CD14-positive monocyte (primary cell): ENCODE measurements around the gene GOSR2. TPM values are rescaled to one million over a fixed set of nuclear protein-coding genes. Genes with fewer than 3 reads are reported as not detected.
A peak's percentile ranks its signal among the peaks of the same experiment; 100 is the strongest.

Source experiments
- DNase-seq, 3 donors: peaks; one replicate each; pipeline ENCODE4 v3.0.0-alpha.2; 2011 to 2022
- H2AFZ ChIP-seq: 2 replicates; pipeline ENCODE4 v1.6.0; 2012; ENCODE audit warnings: mild to moderate bottlenecking, low read depth, low read length, inconsistent platforms; ENCODE audit not compliant: insufficient read depth, poor library complexity, severe bottlenecking
- H3K27ac ChIP-seq, 2 donors: 1 replicate in 1 of 2; 2 replicates in 1 of 2; pipeline ENCODE4 v1.5.1; 2012 to 2013; ENCODE audit warnings: low read length in 2 of 2, control low read depth in 1 of 2, inconsistent platforms in 1 of 2, low read depth in 1 of 2, mild to moderate bottlenecking in 1 of 2
- H3K27me3 ChIP-seq, 2 donors: one replicate each; pipeline versions ENCODE4 v1.6.0 to v1.6.1; 2011 to 2013; ENCODE audit warnings: low read length in 2 of 2; ENCODE audit not compliant: control insufficient read depth in 2 of 2, insufficient read depth in 2 of 2
- H3K36me3 ChIP-seq, 2 donors: replicated peaks in 1 of 2; 1 replicate in 1 of 2; 2 replicates in 1 of 2; pipeline versions ENCODE4 v1.5.1 to v1.6.1; 2012 to 2013; ENCODE audit warnings: low read length in 2 of 2, control low read depth in 1 of 2, inconsistent platforms in 1 of 2, mild to moderate bottlenecking in 1 of 2; ENCODE audit not compliant: insufficient read depth in 2 of 2, control insufficient read depth in 1 of 2
- H3K4me1 ChIP-seq, 2 donors: 1 replicate in 1 of 2; 2 replicates in 1 of 2; pipeline versions ENCODE4 v1.5.1 to v1.6.1; 2012 to 2013; ENCODE audit warnings: low read length in 2 of 2, control low read depth in 1 of 2, inconsistent platforms in 1 of 2, mild to moderate bottlenecking in 1 of 2, moderate library complexity in 1 of 2; ENCODE audit not compliant: insufficient read depth in 2 of 2, control insufficient read depth in 1 of 2
- H3K4me2 ChIP-seq: replicated peaks from 2 replicates; pipeline ENCODE3; 2012; ENCODE audit warnings: low read length, moderate library complexity, mild to moderate bottlenecking; ENCODE audit not compliant: poor library complexity, severe bottlenecking; ENCODE audit errors: extremely low read depth
- H3K4me3 ChIP-seq, 3 experiments: fragments of 200-600 bp in 1 of 3; sonication (generic) in 1 of 3; replicated peaks in 1 of 3; 1 replicate in 2 of 3; 2 replicates in 1 of 3; pipeline ENCODE4 v1.5.1; 2011 to 2013; ENCODE audit warnings: low read length in 3 of 3, mild to moderate bottlenecking in 3 of 3, control low read depth in 2 of 3, low read depth in 2 of 3, inconsistent platforms in 1 of 3, moderate library complexity in 1 of 3
- H3K79me2 ChIP-seq: 2 replicates; pipeline ENCODE4 v1.6.0; 2012; ENCODE audit warnings: mild to moderate bottlenecking, control low read depth, inconsistent platforms, low read length, moderate library complexity; ENCODE audit not compliant: insufficient read depth
- H3K9ac ChIP-seq: 2 replicates; pipeline ENCODE4 v1.6.0; 2017; ENCODE audit warnings: low read length, mild to moderate bottlenecking; ENCODE audit not compliant: insufficient read depth, poor library complexity, severe bottlenecking
- H3K9me3 ChIP-seq, 2 donors: replicated peaks in 1 of 2; 1 replicate in 1 of 2; 2 replicates in 1 of 2; pipeline versions ENCODE4 v1.5.1 to v1.6.1; 2012 to 2013; ENCODE audit warnings: low read length in 2 of 2, control low read depth in 1 of 2; ENCODE audit not compliant: control insufficient read depth in 1 of 2, insufficient read depth in 1 of 2
- H4K20me1 ChIP-seq: 2 replicates; pipeline ENCODE4 v1.6.0; 2012; ENCODE audit warnings: mild to moderate bottlenecking, low read length, control low read depth, moderate library complexity; ENCODE audit not compliant: insufficient read depth
- H3K27ac Mint-ChIP-seq, 7 donors: one replicate each; pipeline ENCODE4 v1.8.0; 2020; ENCODE audit warnings: mild to moderate bottlenecking in 7 of 7, mixed read lengths in 7 of 7, moderate library complexity in 6 of 7, inconsistent platforms in 2 of 7
- H3K27me3 Mint-ChIP-seq, 3 donors: one replicate each; pipeline ENCODE4 v1.8.0; 2021 to 2022; ENCODE audit warnings: low read depth in 3 of 3, mild to moderate bottlenecking in 3 of 3, mixed read lengths in 3 of 3, moderate library complexity in 3 of 3, inconsistent platforms in 1 of 3
- H3K36me3 Mint-ChIP-seq, 2 donors: one replicate each; pipeline ENCODE4 v1.8.0; 2020; ENCODE audit warnings: mixed read lengths in 2 of 2, inconsistent platforms in 1 of 2, mild to moderate bottlenecking in 1 of 2
- H3K4me1 Mint-ChIP-seq: one replicate; pipeline ENCODE4 v1.8.0; 2020; ENCODE audit warnings: mild to moderate bottlenecking, mixed read lengths
- H3K4me3 Mint-ChIP-seq, 2 donors: one replicate each; pipeline ENCODE4 v1.8.0; 2020; ENCODE audit warnings: mild to moderate bottlenecking in 2 of 2, mixed read lengths in 2 of 2, moderate library complexity in 1 of 2
- H3K9me3 Mint-ChIP-seq, 7 donors: one replicate each; pipeline ENCODE4 v1.8.0; 2020 to 2022; ENCODE audit warnings: mixed read lengths in 7 of 7, mild to moderate bottlenecking in 6 of 7, moderate library complexity in 6 of 7, inconsistent platforms in 2 of 7
- CTCF ChIP-seq: fragments of 200-600 bp; IDR thresholded peaks from one replicate; pipeline ENCODE4 v1.8.0; 2022; ENCODE audit warnings: antibody characterized with exemption, mild to moderate bottlenecking
- WGBS: methylation state at CpG from one replicate; pipeline ENCODE4 v1.1.5; 2013; ENCODE audit warnings: missing lambda C conversion rate; ENCODE audit not compliant: insufficient coverage; 5-methylcytosine and 5-hydroxymethylcytosine counted together
- intact Hi-C, 2 donors: fragments of 100-400 bp; cut with micrococcal nuclease; formaldehyde crosslinking; loops; one replicate each; pipeline versions ENCODE4 v1.15.0 to v1.15.1; 2023
- polyA plus RNA-seq, 3 donors: library from polyadenylated mRNA; depleted of rRNA in 1 of 3; unstranded in 2 of 3; stranded (reverse) in 1 of 3; fragments of 300-500 nt in 2 of 3; fragments of >200 nt in 1 of 3; fragmentation: Illumina TruSeq in 2 of 3; gene quantifications; 1 replicate in 2 of 3; 2 replicates in 1 of 3; pipeline ENCODE4 v1.2.3, GENCODE V29; 2012 to 2021

GOSR2 gene
- polyA plus RNA-seq, 3 donors, result 25.2 to 31.1 (median 27.7) TPM

- Mint-ChIP-seq H3K36me3 (no peaks in the 10 kb centered on the region), H3K9me3 (peaks cover 0 to 4% (median 0%) of the 10 kb centered on the region in 7 donors), H3K4me3 (no peak overlapping the region), H3K27me3 (peaks cover 13 to 20% (median 14%) of the 10 kb centered on the region in 3 donors), H3K4me1 (peaks cover 16% of the 10 kb centered on the region), H3K27ac (no peak overlapping the region)
- no peak for DNase-seq
- no peaks in the 10 kb centered on the region for H3K36me3 ChIP-seq
- H3K4me1 ChIP-seq, result peaks cover 4 to 17% of the 10 kb centered on the region in 2 donors
- H3K79me2 ChIP-seq, result no peaks in the 10 kb centered on the region
- intact Hi-C loops, result no loop called here
- no peak for TF ChIP-seq CTCF
- H3K4me3 ChIP-seq, result no peak overlapping the region
- H2AFZ ChIP-seq, result no peak overlapping the region
- no peak overlapping the region for H3K27ac ChIP-seq
- no peak overlapping the region for H3K9ac ChIP-seq
- peaks cover 0 to 2% of the 10 kb centered on the region in 2 donors for H3K27me3 ChIP-seq
- no peak overlapping the region for H3K4me2 ChIP-seq
- 91% methylated on average over 9 of the region's 9 CpGs for WGBS
- H4K20me1 ChIP-seq, result no peaks in the 10 kb centered on the region
- peaks cover 0 to 1% of the 10 kb centered on the region in 2 donors for H3K9me3 ChIP-seq
These were observed 28.9 kb upstream of the GOSR2 start for GRCh38 chr17:46894024-46894423.

GRCh38 chr17:46894476-46895151 is 28.3 kb upstream of the GOSR2 start:
- H2AFZ ChIP-seq, result peak overlapping the region; percentile 37
- H3K79me2 ChIP-seq, result no peaks in the 10 kb centered on the region
- Mint-ChIP-seq H3K4me3 (no peak overlapping the region), H3K36me3 (no peaks in the 10 kb centered on the region), H3K27ac (no peak overlapping the region), H3K9me3 (peaks cover 0 to 4% (median 1%) of the 10 kb centered on the region in 7 donors), H3K4me1 (peaks cover 13% of the 10 kb centered on the region), H3K27me3 (peaks cover 14 to 24% (median 16%) of the 10 kb centered on the region in 3 donors)
- intact Hi-C loops, result no loop called here
- peaks cover 0 to 2% of the 10 kb centered on the region in 2 donors for H3K27me3 ChIP-seq
- H3K4me3 ChIP-seq, result no peak overlapping the region
- H3K9ac ChIP-seq, result no peak overlapping the region
- no peaks in the 10 kb centered on the region for H4K20me1 ChIP-seq
- TF ChIP-seq CTCF, result no peak
- peaks cover 4 to 17% of the 10 kb centered on the region in 2 donors for H3K4me1 ChIP-seq
- H3K4me2 ChIP-seq, result no peak overlapping the region
- no peaks in the 10 kb centered on the region for H3K36me3 ChIP-seq
- H3K27ac ChIP-seq, result no peak overlapping the region
- DNase-seq, result no peak
- peaks cover 0 to 2% of the 10 kb centered on the region in 2 donors for H3K9me3 ChIP-seq
- 92% methylated on average over 22 of the region's 29 CpGs for WGBS
